Inferior parietal cortex (tissue), 1 donor: ENCODE results near the gene GGACT.
"Not testable (repeated sequence)": the region's sequence is repeated elsewhere in the genome, so short reads cannot be mapped to it uniquely, and the experiment has no call there.

Source experiments
- DNase-seq: peaks from one replicate; pipeline ENCODE4 v3.0.0-alpha.2; 2016; ENCODE audit errors: extremely low spot score

The GGACT gene

DNA sequence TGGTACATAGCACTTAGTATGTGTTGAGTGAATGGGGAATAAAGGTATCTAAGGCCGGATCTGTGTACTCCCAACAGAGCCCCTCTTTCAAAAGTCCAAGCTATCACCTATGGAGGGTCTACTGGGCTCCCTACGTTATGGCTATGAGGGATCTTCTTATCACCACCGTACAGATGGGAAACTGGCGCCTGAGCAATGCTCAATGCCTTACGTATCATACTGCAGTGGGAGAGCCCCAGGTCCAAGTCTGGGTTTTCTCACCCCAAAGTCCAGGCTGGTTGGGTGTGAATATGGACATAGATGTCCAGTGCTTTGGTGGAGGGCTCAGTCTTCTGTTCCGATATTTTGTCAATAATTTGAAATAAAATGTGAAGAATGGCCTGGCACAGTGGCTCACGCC is 13.1 kb upstream of the GGACT start:
- DNase-seq = no peak

GRCh38 chr13:100600915-100601314 is 12.3 kb upstream of the GGACT start:
- no peak for DNase-seq

DNA sequence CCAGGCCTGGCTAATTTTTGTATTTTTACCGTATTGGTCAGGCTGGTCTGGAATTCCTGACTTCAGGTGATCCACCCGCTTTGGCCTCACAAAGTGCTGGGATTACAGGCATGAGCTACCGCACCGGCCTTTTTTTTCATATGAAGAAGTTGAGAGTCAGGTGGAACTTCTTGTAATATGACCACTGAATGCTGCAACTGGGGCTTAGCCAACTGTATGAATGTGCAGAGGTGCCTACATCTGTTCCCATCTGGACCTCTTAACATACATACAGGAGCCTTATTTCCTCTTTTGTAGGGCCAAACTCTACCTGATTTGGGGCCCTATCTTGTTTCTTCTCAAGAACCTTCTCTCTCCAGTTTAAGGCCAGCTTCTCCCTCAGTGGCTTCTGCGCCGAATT is 11.9 kb upstream of the GGACT start:
- no peak for DNase-seq

DNA sequence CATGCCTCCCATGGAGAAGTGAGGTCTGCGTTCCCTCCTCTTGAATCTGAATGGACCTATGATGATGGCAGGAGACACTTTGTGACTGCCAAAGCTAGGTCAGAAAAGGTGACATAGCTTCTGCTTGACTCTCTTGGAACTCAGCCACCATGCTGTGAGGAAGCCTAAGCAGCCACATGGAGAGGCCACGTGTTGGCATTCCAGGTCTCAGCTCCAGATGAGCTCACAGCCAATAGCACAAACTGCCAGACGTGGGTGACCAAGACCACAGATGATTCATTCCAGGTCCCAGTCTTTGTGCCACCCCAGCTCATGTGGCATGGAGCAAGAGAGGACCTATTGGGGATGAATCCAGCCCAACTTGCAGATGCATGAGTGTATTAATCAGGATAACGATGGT is 8.7 kb upstream of the GGACT start:
- no peak for DNase-seq

- no peak for DNase-seq
Observed at GRCh38 chr13:100596516-100596915, 7.9 kb upstream of the GGACT start.

DNA sequence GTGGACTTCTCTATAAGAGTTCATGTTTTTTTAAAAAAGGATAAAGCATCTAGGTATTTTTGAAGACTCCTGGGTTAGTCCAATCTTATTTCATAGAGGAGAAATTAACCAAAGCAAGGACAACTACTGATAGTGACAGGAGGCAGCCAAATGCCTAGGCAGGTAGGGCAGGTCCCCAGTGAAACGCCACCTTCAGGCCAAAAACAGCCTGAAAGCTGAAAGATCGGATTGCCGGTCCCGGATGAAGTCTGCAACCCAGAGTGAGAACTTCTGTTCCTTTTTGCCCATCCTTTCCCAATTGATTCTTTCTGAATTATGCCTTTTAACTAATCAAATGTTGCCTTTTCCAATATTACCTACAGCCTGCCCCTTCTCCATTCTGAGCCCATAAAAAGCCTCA is 6.1 kb upstream of the GGACT start:
- no peak for DNase-seq

DNA sequence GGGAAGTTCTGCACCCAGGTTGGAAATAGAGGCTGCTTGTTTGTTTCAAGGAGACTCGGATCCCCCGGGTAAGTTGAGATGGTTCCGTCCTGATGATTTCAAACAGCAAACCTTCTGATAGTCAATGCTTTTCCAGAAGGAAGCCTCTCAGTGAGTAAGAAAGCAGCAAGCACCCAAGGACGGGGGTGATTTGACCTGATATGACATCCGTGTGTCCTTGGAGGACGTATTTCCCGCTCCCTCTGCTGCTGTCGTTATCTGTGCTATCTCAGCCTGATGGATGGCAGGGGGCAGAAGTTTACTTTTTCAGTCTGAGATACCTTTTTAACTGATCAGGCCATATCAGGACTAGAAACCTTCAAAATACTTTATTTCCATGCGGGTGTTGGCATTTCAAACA is 5.7 kb upstream of the GGACT start:
- DNase-seq = no peak

DNA sequence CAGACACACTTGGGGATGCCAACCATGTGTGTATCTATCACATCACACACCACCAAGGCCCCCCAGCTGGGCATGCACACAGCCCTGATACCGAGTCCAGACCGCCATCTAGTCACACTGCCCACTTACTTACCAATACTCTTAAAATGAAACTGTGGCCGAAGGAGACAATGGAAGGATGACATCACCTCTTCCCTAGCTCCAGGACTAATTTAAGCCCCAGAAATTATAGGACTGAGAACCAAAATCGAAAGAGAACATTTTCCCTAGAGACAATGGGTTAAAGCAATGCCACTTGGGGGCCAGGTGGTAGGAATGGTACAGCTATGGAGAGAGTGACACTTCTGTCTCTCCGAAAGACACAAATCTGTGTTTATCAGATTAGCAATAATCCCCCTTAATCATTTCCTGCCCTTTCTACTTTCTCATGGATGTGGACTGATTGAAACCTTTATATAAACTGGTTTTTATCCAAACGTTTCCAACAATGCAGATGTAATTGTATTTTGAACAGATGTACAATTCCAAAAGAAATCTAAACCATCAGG is 663 bp upstream of the GGACT start:
- DNase-seq = no peak

DNA sequence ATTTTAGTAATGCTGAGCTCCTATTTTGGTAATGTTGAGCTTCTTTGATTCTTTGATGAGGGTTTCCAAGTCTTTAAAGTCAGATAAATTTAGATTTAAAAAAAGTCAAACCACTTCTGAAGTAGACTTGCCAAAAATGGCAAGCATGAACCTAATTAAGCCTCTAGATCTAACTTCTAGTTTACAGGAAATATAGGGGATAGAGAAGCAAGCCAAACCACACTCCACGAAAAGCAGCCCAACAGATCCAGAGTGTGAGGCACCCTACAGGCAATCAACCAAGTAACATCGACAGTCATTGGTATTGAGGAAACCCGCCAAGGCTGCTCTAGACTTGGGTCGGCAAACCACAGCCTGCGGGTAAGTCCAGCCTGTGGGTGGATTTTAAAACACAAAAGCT is 3.7 kb downstream of the GGACT start:
- DNase-seq = no peak

- DNase-seq = no peak
Observed at GRCh38 chr13:100581504-100581903, 7.1 kb downstream of the GGACT start.

GRCh38 chr13:100581030-100581429 is 7.6 kb downstream of the GGACT start:
- DNase-seq = no peak

DNA sequence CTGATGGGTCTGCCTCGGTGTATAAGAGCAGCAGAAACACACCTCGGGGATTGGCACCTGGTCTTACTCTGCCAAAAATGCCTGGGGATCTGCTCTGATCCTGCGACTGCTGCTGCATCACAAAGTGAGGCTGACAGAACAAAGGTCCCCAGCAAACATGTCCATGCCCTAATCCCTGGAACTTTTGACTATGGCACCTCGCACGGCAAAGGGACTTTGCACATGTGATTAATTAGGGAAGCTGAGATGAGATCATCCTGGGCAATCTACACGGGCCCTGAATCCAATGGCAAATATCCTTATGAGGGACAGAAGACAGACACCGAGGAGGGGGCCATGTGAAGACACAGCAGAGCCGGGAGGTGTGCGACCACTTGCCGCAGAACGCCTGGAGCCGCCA is 8.5 kb downstream of the GGACT start:
- no peak for DNase-seq

- not testable (repeated sequence) for DNase-seq
Observed at GRCh38 chr13:100577239-100577638, 11.3 kb downstream of the GGACT start.

- peak; percentile 83 for DNase-seq
Observed at GRCh38 chr13:100573121-100573520, 15.5 kb downstream of the GGACT start.

DNA sequence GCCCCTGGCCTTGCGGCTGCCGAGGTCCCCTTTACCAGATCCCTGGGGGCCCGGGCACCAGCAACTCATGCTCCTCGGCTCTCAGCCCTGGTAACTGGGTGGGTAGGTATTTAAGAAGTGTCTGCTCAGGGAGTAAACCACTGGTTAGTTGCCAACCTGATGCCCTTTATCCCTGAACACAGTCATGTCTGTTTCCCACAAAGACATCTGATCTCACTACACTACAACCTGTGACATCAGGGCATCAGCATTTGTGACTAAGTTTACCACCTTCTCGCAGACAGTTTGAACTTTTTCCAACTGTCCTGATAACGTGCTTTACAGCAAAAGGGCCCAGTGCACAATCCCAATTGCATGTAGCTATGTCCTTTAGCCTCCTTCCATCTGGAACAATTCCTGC is 22.0 kb downstream of the GGACT start:
- DNase-seq = no peak

GRCh38 chr13:100565286-100565685 is 23.3 kb downstream of the GGACT start:
- DNase-seq = no peak

- DNase-seq = no peak
Observed at GRCh38 chr13:100564444-100565223, 24.0 kb downstream of the GGACT start.

GRCh38 chr13:100563779-100564178 is 24.8 kb downstream of the GGACT start:
- DNase-seq = no peak

DNA sequence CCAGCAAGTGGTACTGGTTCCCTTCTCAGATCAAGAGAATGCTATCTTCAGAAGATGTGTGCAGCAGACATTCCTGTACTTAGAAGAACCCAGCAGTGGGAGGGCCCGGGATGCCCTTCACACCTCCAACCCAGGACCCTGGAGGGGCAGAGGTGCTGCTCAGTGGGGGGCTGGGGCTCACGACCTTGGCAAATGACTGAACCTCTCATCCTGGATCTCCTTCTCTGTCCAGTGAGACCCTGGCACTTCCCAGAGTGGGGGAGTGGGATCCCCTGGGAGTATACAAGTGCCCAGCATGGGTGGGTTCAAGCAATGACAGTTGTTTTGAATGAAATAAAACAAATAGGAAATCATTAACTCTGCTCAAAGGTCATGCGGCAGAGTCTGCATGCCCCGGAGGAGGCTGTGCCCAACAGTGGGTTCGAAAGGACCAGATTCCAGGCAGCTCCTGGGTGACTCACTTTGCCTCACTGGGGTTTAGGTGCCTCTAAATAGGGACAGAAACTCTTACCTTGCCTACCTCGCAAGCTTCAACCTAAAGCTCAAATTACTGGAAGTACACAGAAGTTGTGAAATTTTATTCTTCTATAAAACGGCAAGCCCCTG is 26.9 kb downstream of the GGACT start:
- no peak for DNase-seq

DNA sequence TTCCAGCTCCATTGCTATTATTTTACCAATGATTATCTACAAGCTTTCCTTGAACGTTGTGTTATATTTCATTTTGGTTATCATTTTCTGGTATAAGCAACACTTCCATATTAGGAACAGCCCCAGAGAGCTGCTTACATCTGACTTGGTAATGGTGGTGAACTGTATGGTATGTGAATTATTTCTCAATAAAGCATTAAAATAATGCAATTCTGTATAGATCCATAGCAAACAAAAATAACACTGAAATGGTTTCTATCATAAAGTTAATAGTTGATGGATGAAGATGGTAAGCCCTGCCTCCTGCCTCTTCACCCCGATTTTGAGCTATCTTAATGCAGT is 27.5 kb downstream of the GGACT start:
- DNase-seq = no peak

GRCh38 chr13:100560498-100561157 is 28.0 kb downstream of the GGACT start:
- DNase-seq = peak; percentile 55

DNA sequence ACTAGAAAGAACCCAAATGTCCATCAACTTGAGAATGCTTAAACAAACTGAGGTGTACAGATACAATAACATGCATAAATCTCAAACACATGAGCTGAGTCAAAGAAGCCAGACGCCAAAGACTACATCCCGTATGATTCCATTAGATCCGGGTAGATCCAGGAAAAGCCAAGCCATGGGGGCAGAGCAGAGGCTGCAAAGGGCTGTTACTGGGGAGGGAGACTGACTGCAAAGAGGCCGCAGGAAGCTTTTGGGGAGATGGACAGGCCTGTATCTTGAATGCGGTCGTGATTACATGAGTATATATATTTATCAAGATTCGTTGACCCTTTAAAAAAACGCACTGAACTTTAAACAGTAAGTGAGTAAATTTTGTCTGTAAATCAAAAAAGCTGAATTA is 28.7 kb downstream of the GGACT start:
- no peak for DNase-seq

GRCh38 chr13:100552755-100553154 is 35.8 kb downstream of the GGACT start:
- DNase-seq = no peak
